Pulmonary artery endothelial cell (primary cell): ENCODE data around the gene C7. TPM values are rescaled to one million over a fixed set of nuclear protein-coding genes. Genes with fewer than 3 reads are reported as not detected.

Source experiments
- DNase-seq: peaks from one replicate; pipeline ENCODE4 v3.0.0-alpha.2; 2011; ENCODE audit warnings: low read depth, low spot score
- total RNA-seq: library from RNA; depleted of rRNA; stranded (reverse); fragments of >200 nt; gene quantifications from 2 replicates; pipeline ENCODE4 v1.2.3, GENCODE V29; 2014

Gene C7
- total RNA-seq, 1 donor from 2014 or later, result 1.2 TPM

GRCh38 chr5:40916226-40916625 lies 6.9 kb downstream of the C7 start:
- DNase-seq, result no peak

- no peak for DNase-seq
Observed at GRCh38 chr5:40928886-40929448, 19.7 kb downstream of the C7 start.

GRCh38 chr5:40932766-40933165 lies 23.5 kb downstream of the C7 start:
- DNase-seq, result no peak

- DNase-seq, result no peak
Observed at GRCh38 chr5:40937075-40937474, 27.8 kb downstream of the C7 start.

GRCh38 chr5:40939753-40940152 lies 30.5 kb downstream of the C7 start:
- no peak for DNase-seq

- no peak for DNase-seq
Observed at GRCh38 chr5:40945111-40945510, 35.8 kb downstream of the C7 start.

GRCh38 chr5:40955313-40955712 lies 46.0 kb downstream of the C7 start:
- no peak for DNase-seq

- no peak for DNase-seq
Observed at GRCh38 chr5:40957048-40957447, 47.8 kb downstream of the C7 start.

- DNase-seq, result no peak
Observed at GRCh38 chr5:40958811-40959210, 49.5 kb downstream of the C7 start.

GRCh38 chr5:40960037-40960436 lies 50.7 kb downstream of the C7 start:
- no peak for DNase-seq

- no peak for DNase-seq
Observed at GRCh38 chr5:40962207-40962955, 53.1 kb downstream of the C7 start.

GRCh38 chr5:40972434-40972833 lies 63.1 kb downstream of the C7 start:
- DNase-seq, result no peak

GRCh38 chr5:40973364-40974004 lies 64.2 kb downstream of the C7 start:
- no peak for DNase-seq

- no peak for DNase-seq
Observed at GRCh38 chr5:40976041-40976440, 66.7 kb downstream of the C7 start.

GRCh38 chr5:40976836-40977235 lies 67.5 kb downstream of the C7 start:
- no peak for DNase-seq

GRCh38 chr5:40981420-40981819 lies 72.1 kb downstream of the C7 start:
- no peak for DNase-seq

GRCh38 chr5:40983781-40984180 lies 74.5 kb downstream of the C7 start:
- DNase-seq, result no peak

- DNase-seq, result no peak
Observed at GRCh38 chr5:40984884-40985283, 75.6 kb downstream of the C7 start.

GRCh38 chr5:40985501-40985900 lies 76.2 kb downstream of the C7 start:
- DNase-seq, result no peak

GRCh38 chr5:40986666-40987065 lies 77.4 kb downstream of the C7 start:
- DNase-seq, result no peak

GRCh38 chr5:40987349-40987748 lies 78.1 kb downstream of the C7 start:
- no peak for DNase-seq

GRCh38 chr5:40988746-40989510 lies 79.6 kb downstream of the C7 start:
- no peak for DNase-seq
